PC-3 (cell line): Measurements from ENCODE around the gene MRC2. TPM values are rescaled to one million over a fixed set of nuclear protein-coding genes. Genes with fewer than 3 reads are reported as not detected.

Experiments
- ATAC-seq: fragments of 200-7000 bp; cut with Tn5 transposase; 2 replicates; pipeline ENCODE4 v1.9.1; 2020; ENCODE audit warnings: mild to moderate bottlenecking, moderate library complexity
- BruUV-seq: library from RNA; stranded (reverse); fragments of 400-500 nt; replicated peaks from 2 replicates; lab custom pipeline; 2021; lab: Mats Ljungman, UMichigan
- CTCF ChIA-PET: fragments of 300-600 bp; sonication (Branson Sonifier 250); formaldehyde crosslinking; loops from one replicate; lab custom pipeline; 2022; ENCODE audit warnings: antibody characterized with exemption; lab: Charles Lee
- POLR2A ChIA-PET: fragments of 300-600 bp; sonication (Branson Sonifier 250); formaldehyde crosslinking; loops from one replicate; lab custom pipeline; 2022; ENCODE audit warnings: antibody characterized with exemption; ENCODE audit not compliant: unreplicated experiment; lab: Charles Lee
- DNase-seq: peaks from one replicate; pipeline ENCODE4 v3.0.0-alpha.2; 2015
- H2AFZ ChIP-seq: fragments of 300-600 bp; sonication (generic); 2 replicates; pipeline ENCODE4 v1.6.0; 2016; ENCODE audit warnings: antibody characterized with exemption, low read length
- H3F3A ChIP-seq: fragments of 300-600 bp; sonication (generic); one replicate; pipeline ENCODE4 v1.6.0; 2017; ENCODE audit warnings: antibody characterized with exemption, low read length, control low read depth, mild to moderate bottlenecking; ENCODE audit not compliant: unreplicated experiment
- H3K27ac ChIP-seq: fragments of 300-600 bp; sonication (generic); 2 replicates; pipeline ENCODE4 v1.5.1; 2016; ENCODE audit warnings: mild to moderate bottlenecking, low read length
- H3K27me3 ChIP-seq: fragments of 300-600 bp; sonication (generic); 2 replicates; pipeline ENCODE4 v1.6.1; 2016; ENCODE audit warnings: low read length, mixed read lengths
- H3K36me3 ChIP-seq: fragments of 300-600 bp; sonication (generic); 2 replicates; pipeline ENCODE4 v1.6.1; 2016; ENCODE audit warnings: low read depth, mixed run types, low read length, mixed read lengths
- H3K4me1 ChIP-seq: fragments of 300-600 bp; sonication (generic); 2 replicates; pipeline ENCODE4 v1.5.1; 2016; ENCODE audit warnings: low read length; ENCODE audit not compliant: insufficient read depth
- H3K4me2 ChIP-seq: fragments of 300-600 bp; sonication (generic); 2 replicates; pipeline ENCODE4 v1.6.0; 2016; ENCODE audit warnings: low read length
- H3K4me3 ChIP-seq: fragments of 300-600 bp; sonication (generic); 2 replicates; pipeline ENCODE4 v1.5.1; 2016; ENCODE audit warnings: mild to moderate bottlenecking, low read length, mixed read lengths
- H3K79me2 ChIP-seq: fragments of 300-600 bp; sonication (generic); 2 replicates; pipeline ENCODE4 v1.6.1; 2017; ENCODE audit warnings: low read length, mixed read lengths
- H3K9ac ChIP-seq: fragments of 300-600 bp; sonication (generic); 2 replicates; pipeline ENCODE4 v1.6.0; 2016; ENCODE audit warnings: mild to moderate bottlenecking, low read length
- H3K9me2 ChIP-seq: fragments of 300-600 bp; sonication (generic); replicated peaks from 2 replicates; pipeline ENCODE4 v1.6.1; 2016; ENCODE audit warnings: mixed run types, low read length, mixed read lengths
- H3K9me3 ChIP-seq: fragments of 300-600 bp; sonication (generic); 2 replicates; pipeline ENCODE4 v1.6.1; 2016; ENCODE audit warnings: low read length, mixed read lengths
- H4K20me1 ChIP-seq: fragments of 300-600 bp; sonication (generic); 2 replicates; pipeline ENCODE4 v1.6.1; 2016; ENCODE audit warnings: low read length, mixed read lengths
- CTCF ChIP-seq: fragments of 300-600 bp; sonication (generic); conservative IDR thresholded peaks from 2 replicates; pipeline ENCODE4 v1.5.1; 2017; ENCODE audit warnings: antibody characterized with exemption, low read depth, mild to moderate bottlenecking, low read length
- EZH2 ChIP-seq: fragments of 300-600 bp; sonication (generic); IDR thresholded peaks from one replicate; pipeline ENCODE4 v1.6.1; 2017; ENCODE audit warnings: antibody characterized with exemption, mild to moderate bottlenecking, low read length; ENCODE audit not compliant: unreplicated experiment
- EZH2phosphoT487 ChIP-seq: fragments of 300-600 bp; sonication (generic); IDR thresholded peaks from 2 replicates; pipeline ENCODE4 v1.6.1; 2018; ENCODE audit warnings: mild to moderate bottlenecking, antibody characterized with exemption, low read length, borderline replicate concordance
- intact Hi-C: fragments of 100-400 bp; cut with micrococcal nuclease; formaldehyde crosslinking; loops from 2 replicates; pipeline ENCODE4 v1.9.0; 2023
- total RNA-seq: library from RNA; depleted of rRNA; stranded (reverse); fragments of >200 nt; gene quantifications from 2 replicates; pipeline ENCODE4 v1.2.3, GENCODE V29; 2014

The MRC2 gene
- total RNA-seq, 1 experiment from 2014 or later: 13.5 TPM

DNA sequence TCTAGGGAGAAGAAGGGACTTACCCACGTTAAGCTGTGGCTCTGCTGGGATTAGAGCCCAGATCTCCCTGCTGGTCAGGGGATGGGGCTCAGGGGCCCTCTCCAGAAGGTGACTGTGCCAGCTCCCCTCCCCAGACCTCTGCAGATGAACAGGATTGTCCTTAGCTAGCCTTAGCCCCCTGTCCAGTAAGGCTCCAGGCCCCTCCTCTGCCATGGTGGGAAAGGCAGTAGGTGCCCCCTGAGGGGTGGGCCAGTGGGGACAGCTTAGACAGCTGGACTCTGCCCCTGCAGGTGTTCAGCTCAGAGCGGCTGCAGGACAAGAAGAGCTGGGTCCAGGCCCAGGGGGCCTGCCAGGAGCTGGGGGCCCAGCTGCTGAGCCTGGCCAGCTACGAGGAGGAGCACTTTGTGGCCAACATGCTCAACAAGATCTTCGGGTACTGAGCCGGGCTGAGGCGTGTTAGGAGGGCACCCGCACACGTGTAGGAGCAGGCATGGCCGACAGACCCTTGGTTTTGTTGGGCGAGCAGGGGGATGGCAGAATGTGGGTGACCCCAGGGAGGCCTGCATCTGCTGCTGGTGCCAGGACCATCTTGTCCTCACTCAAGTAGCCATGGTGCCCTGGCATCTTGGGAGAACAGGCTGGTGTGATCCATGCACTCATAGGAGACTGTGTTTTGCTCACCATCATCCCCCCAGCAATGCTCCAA lies 50.9 kb downstream of the MRC2 start:
- no peaks in the 10 kb centered on the region for H3K79me2 ChIP-seq

DNA sequence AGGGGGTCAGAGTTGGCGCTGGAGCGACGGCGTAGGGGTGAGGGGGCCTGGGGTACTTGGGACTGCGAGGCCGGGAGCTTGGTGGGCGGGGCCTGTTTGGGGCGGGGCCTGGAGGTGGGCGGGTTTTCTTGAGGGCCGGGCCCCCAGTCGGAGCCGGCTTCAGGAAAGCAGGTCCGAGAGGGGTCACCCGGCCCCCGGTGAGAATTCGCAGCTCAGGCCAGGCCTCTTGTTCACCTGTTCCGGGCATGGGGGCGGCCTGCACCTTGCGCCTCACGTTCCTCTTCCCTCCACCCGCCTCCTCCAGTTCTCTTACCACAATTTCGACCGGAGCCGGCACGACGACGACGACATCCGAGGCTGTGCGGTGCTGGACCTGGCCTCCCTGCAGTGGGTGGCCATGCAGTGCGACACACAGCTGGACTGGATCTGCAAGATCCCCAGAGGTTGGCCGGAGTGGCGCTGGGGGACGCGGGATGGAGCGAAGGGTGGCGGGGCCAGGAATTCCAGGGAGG lies 52.5 kb downstream of the MRC2 start:
- no peaks in the 10 kb centered on the region for H3K36me3 ChIP-seq
- no peaks in the 10 kb centered on the region for H3K9me2 ChIP-seq
- H4K20me1 ChIP-seq: no peaks in the 10 kb centered on the region
- POLR2A ChIA-PET: no interaction called here
- H3K27me3 ChIP-seq: no peaks in the 10 kb centered on the region
- no peak overlapping the region for H2AFZ ChIP-seq
- no peaks in the 10 kb centered on the region for H3K79me2 ChIP-seq
- no TSS peak for BruUV-seq
- H3K9ac ChIP-seq: no peak overlapping the region
- no peaks in the 10 kb centered on the region for H3K4me1 ChIP-seq
- CTCF ChIA-PET: no interaction called here
- H3K9me3 ChIP-seq: no peaks in the 10 kb centered on the region
- intact Hi-C loops: loop anchor here (10.0 kb wide), 1 partner anchor 405 kb away; no protein-coding TSS in a partner anchor
- H3K27ac ChIP-seq: no peak overlapping the region
- ATAC-seq: no peak
- TF ChIP-seq EZH2phosphoT487 (no peak), EZH2 (no peak), CTCF (no peak)
- no peak overlapping the region for H3K4me3 ChIP-seq
- no peak overlapping the region for H3K4me2 ChIP-seq
- DNase-seq: no peak
- no peaks in the 10 kb centered on the region for H3F3A ChIP-seq

More for the DNA sequence above, 50.9 kb downstream of the MRC2 start:
- Histone ChIP-seq H3K27me3 (no peaks in the 10 kb centered on the region), H3K4me3 (no peak overlapping the region), H3K9me3 (no peaks in the 10 kb centered on the region), H2AFZ (no peak overlapping the region), H3K9ac (no peak overlapping the region), H3K9me2 (no peaks in the 10 kb centered on the region), H4K20me1 (no peaks in the 10 kb centered on the region), H3K4me1 (no peaks in the 10 kb centered on the region), H3K27ac (no peak overlapping the region), H3K36me3 (no peaks in the 10 kb centered on the region), H3F3A (no peaks in the 10 kb centered on the region), H3K4me2 (no peak overlapping the region)
- TF ChIP-seq EZH2phosphoT487: no peak
- no peak for TF ChIP-seq EZH2
- TF ChIP-seq CTCF: no peak
- intact Hi-C loops: loop anchor here (10.0 kb wide), 1 partner anchor 406 kb away; no protein-coding TSS in a partner anchor
- ChIA-PET POLR2A (no interaction called here), CTCF (no interaction called here)
- no peak for DNase-seq
- ATAC-seq: no peak
- BruUV-seq: no TSS peak

GRCh38 chr17:62680541-62681052 lies 53.1 kb downstream of the MRC2 start:
- DNase-seq (no peak), ATAC-seq (no peak)
- Histone ChIP-seq H3K27me3 (no peaks in the 10 kb centered on the region), H2AFZ (no peak overlapping the region), H3K9me2 (no peaks in the 10 kb centered on the region), H3K79me2 (no peaks in the 10 kb centered on the region), H3F3A (no peaks in the 10 kb centered on the region), H3K27ac (no peak overlapping the region), H3K36me3 (no peaks in the 10 kb centered on the region), H4K20me1 (no peaks in the 10 kb centered on the region), H3K9me3 (no peaks in the 10 kb centered on the region), H3K4me2 (no peak overlapping the region), H3K4me1 (no peaks in the 10 kb centered on the region), H3K9ac (no peak overlapping the region), H3K4me3 (no peak overlapping the region)
- ChIA-PET CTCF (interaction anchor here (0.6 kb wide), 1 partner anchor 11 kb away, joined by 7 read pairs; no protein-coding TSS in a partner anchor), POLR2A (no interaction called here)
- TF ChIP-seq EZH2 (no peak), CTCF (no peak), EZH2phosphoT487 (no peak)
- intact Hi-C loops: no loop called here
- no TSS peak for BruUV-seq
